ENCODE results near the gene SAFB2.

The SAFB2 gene

GRCh38 chr19:5542665-5543064, 79.9 kb downstream of the SAFB2 start:
- no peak for DNase-seq (ENCODE audit: low spot score)

GRCh38 chr19:5541456-5541855, 81.1 kb downstream of the SAFB2 start:
- DNase-seq (ENCODE audit: low spot score): no peak

GRCh38 chr19:5540208-5540607, 82.4 kb downstream of the SAFB2 start:
- no peak for DNase-seq (ENCODE audit: low spot score)

GRCh38 chr19:5537870-5538269, 84.7 kb downstream of the SAFB2 start:
- DNase-seq (ENCODE audit: low spot score): no peak

Measured in HuH-7 (cell line).